GM12892 (cell line): Measurements from ENCODE around the gene SUN1.

ENCODE experiments used
- POLR2A ChIP-seq: IDR thresholded peaks from 2 replicates; pipeline ENCODE4 v1.6.1; 2011; ENCODE audit warnings: low read depth, low read length, control low read depth
- POLR2AphosphoS5 ChIP-seq: IDR thresholded peaks from 2 replicates; pipeline ENCODE4 v1.6.1; 2011; ENCODE audit warnings: low read depth, low read length, control low read depth

- TF ChIP-seq POLR2AphosphoS5 (no peak), POLR2A (no peak)
Measured at GRCh38 chr7:784971-785370, 47.3 kb upstream of the SUN1 start.
